Activated T-cell treated with anti-CD3 and anti-CD28 coated beads for 4 hours (primary cell): ENCODE measurements around the gene MAPKAPK2.
"Not testable (repeated sequence)": the region's sequence is repeated elsewhere in the genome, so short reads cannot be mapped to it uniquely, and the experiment has no call there.

Experiments
- DNase-seq: peaks from one replicate; pipeline ENCODE4 v3.0.0-alpha.2; 2020

MAPKAPK2 gene

GRCh38 chr1:206748348-206749030 is 63.8 kb downstream of the MAPKAPK2 start:
- DNase-seq, result no peak

DNA sequence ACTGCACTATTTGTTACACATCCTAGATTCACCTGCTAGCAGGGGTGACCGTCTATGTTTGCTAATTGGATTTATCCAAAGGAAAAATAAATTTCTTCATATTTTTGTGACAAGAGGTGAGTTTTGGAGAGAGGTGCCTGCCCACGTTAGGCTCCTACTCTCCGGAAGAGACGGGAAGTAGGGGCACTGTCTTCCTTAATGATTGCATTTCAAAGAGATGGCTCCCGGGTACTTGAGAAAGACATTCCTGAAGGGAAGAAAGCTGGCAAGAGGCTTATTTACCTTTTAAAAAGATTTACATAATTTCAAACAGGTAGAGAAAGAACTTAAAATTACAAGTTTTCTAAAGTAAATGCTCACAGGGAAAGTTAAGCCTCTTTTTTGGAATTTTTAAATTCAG is 67.2 kb downstream of the MAPKAPK2 start:
- DNase-seq, result no peak

DNA sequence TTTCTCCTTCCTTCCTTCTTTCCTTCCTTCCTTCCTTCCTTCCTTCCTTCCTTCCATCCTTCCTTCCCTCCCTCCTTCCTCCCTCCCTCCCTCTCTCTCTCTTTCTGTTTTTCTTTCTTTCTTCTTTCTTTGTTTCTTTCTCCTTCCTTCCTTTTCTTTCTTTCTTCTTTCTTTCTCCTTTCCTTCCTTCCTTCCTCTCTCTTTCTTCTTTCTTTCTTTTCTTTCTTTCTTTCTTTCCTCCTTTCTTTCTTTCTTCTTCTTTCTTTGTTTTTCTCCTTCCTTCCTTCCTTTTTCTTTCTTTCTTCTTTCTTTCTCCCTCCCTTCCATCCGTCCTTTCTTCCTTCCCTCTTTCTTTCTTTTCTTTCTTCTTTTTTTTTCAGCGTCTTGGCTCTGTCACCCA is 67.8 kb downstream of the MAPKAPK2 start:
- DNase-seq, result no peak

- no peak for DNase-seq
Observed at GRCh38 chr1:206753141-206753540, 68.4 kb downstream of the MAPKAPK2 start.

DNA sequence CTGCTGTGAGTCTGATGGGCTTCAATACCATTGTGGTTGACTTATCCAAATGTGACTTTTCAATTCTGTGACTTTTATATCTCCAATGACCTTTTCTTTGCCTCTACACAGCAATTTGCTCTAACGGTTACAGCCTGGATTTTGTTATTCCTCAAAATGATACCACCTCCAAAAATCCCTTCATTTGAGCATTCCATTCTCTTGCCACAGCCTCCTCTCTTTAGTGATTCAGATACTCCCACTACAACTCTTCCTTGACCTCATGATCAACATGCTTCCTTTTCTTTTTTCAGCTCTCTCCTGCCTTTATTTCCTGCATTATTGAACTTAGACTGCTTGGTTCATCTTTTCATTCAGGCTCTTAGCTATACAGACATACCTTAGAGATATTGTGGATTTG is 69.3 kb downstream of the MAPKAPK2 start:
- no peak for DNase-seq

DNA sequence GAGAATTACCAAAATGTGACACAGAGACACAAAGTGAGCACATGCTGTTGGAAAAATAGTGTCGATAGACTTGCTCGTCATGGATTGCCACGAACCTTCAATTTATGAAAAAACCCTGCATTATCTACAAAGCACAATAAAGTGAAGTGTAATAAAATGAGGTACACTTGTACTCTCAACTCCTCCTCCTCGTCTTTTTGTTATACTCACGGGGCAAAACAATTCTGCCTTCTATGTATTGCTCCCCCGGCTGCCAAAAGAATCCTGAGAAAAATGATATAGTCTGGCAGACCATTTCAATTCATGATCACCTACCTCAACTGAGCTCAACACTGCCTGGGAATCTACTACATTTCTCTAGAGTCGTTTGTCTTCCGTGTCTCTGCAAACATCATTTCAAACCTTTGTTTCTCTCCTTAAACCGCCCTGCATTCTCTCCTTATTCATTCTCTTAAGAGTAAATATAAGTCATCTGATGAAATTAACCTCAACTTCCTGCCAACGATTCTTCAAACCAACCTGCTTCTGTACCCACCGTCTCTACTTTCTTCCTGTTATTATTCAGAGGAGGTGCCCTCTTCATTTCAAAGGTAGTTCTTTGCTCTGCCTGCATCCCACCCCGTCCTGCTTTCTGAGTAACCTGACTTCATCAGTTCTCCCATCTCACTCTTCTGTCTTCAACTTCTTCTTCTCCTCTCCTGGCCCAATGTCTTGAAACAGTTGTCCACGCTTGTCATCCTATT is 73.0 kb downstream of the MAPKAPK2 start:
- no peak for DNase-seq

DNA sequence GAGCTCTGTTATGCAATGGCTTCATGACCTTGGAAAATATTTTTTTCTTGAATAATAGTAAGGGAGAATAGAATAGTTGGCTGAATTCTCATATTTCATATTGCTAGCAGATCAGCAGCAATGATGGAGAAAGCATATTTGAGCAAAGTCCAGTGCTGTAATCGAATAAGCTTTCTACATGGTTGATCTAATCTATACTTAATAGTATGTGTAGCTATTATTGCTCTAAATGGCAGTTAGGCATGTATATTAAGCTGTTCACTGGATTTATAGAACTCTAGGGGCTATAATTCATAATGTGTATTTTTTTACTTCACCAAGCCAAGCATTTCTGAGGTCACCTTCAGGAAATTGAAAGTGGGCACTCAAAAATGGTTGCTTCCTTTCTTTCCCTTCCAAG is 75.9 kb downstream of the MAPKAPK2 start:
- DNase-seq, result no peak

- DNase-seq, result no peak
Observed at GRCh38 chr1:206761159-206761768, 76.6 kb downstream of the MAPKAPK2 start.

GRCh38 chr1:206762741-206763364 is 78.1 kb downstream of the MAPKAPK2 start:
- not testable (repeated sequence) for DNase-seq

- not testable (repeated sequence) for DNase-seq
Observed at GRCh38 chr1:206765771-206766170, 81.1 kb downstream of the MAPKAPK2 start.

GRCh38 chr1:206766251-206766856 is 81.6 kb downstream of the MAPKAPK2 start:
- DNase-seq, result peak; percentile 54

DNA sequence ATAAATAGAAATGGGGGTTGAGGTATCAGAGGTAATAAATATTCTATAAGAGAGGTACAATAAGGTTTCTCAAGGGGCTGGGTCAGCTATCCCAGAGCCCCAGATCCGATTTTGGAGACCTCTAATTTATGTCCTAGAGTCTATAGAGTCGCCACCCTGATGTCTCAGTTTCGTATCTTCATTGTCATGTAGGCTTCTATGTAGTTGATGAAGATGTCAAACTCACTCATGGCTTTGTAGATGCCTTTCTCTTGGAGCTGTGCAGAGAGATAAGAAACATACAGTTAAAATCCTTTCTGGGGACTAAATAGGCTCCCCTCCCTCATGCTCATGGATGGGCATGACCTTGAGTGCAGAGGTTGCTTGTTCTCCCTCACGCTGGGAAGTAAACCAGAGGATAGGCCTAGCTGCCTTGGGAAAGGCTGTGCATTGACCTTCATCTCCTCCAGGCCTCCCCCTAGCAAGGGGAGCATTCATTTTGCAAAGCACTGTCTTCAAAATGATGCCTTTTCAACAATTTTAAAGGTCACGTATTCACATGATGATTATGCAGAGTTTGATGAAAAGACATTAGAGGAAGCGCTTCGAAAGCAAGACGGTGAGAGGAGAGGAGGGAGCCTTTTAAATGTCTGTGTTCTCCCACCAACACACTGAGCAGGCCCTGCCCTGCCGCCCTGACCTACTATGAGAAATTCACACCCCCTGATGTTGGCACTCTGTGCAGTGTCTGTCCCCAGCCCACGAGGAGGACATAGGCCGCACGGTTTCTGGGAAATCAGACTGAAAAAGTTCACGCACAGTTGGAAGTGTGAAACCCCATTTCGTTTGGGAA is 84.0 kb downstream of the MAPKAPK2 start:
- DNase-seq, result no peak

- no peak for DNase-seq
Observed at GRCh38 chr1:206769304-206769731, 84.6 kb downstream of the MAPKAPK2 start.

GRCh38 chr1:206770531-206771337 is 86.0 kb downstream of the MAPKAPK2 start, which contains the start of gene IL19:
Gene IL19, plus strand, starts transcription at chr1:206770773. Its CDS starts 65,890 bp downstream, at chr1:206836663.
- DNase-seq, result no peak

DNA sequence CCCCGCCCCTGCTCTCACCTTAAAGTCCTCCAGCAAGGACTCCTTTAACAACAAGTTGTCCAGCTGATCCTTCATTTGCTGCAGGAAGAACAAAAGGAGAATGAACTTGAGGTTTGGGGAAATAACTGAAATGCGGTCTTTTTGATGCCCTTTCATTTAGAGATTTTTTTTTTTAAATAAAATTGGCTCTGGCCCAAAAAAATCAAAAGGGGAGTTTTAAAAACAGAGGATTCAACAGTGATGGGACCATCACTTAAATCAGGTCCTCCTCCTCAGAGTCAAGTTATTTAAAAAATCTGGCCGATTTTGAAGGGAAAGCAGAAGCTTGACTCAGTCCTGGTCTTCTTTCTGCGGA is 86.6 kb downstream of the MAPKAPK2 start:
- no peak for DNase-seq

- no peak for DNase-seq
Observed at GRCh38 chr1:206772243-206772937, 87.7 kb downstream of the MAPKAPK2 start, which contains the start of gene IL10. Gene IL10, minus strand, starts transcription at chr1:206772494. Its CDS starts 59 bp downstream, at chr1:206772435.

DNA sequence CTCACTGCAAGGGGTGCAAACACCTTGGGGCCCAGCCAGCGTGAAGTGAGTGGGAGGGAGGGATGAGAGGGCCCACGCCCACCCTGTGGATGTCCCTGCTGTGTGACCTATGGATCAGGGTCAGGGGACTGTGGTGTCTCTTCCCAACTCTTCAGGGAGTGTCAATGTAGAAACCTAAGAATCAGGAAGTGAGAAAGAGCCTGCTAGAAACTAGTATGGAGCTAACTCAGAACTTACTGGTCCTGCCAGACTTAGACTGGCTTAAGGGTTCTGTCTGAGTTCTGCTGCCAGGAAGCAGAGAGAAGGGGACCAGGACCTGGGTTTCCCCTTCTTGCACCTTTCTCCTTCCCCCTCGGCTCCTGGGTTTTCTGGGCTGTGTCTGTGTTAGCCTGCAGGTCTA is 89.4 kb downstream of the MAPKAPK2 start:
- DNase-seq, result no peak

- DNase-seq, result no peak
Observed at GRCh38 chr1:206776229-206776628, 91.5 kb downstream of the MAPKAPK2 start.

DNA sequence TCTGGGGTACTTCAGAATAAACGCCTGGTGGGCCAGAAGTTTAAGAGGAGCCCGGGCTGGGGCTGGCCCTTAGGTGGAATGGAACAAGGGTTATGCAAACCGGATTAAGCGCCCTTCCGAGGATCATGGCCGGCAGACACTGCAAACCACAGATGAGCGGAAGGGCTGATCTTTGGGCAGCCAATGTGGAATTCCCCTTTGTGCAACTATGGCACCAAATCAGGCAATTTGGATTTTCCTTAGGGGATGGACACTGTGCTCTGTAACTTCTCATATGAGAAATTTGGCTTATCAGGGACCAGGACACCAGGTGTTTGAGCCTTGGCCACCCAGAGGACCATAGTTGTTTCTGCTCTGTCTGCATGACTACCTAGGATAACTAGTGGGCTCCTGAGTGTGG is 93.3 kb downstream of the MAPKAPK2 start:
- DNase-seq, result no peak

DNA sequence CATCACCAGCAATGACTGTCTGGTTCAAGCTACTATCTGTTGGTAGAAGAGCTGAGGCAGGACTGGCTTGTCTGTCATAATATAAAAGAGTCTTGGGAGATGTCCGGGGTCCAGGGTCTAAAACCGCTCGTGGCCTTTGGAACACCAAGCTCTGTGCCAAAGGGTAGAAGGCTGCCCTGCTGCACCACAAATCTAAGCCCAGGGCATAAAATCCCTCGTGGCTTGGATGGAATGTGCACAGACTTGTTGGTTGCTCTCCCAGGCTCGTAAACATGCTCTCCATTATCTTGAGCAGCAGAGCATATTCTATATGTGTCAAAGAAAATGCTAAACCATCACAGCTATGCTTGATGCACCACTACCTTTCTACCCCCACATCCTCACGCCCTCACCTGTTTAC is 94.2 kb downstream of the MAPKAPK2 start:
- not testable (repeated sequence) for DNase-seq

- no peak for DNase-seq
Observed at GRCh38 chr1:206779638-206780037, 94.9 kb downstream of the MAPKAPK2 start.
